ENCODE results near the gene FGL2.
"Not testable (repeated sequence)": the region's sequence is repeated elsewhere in the genome, so short reads cannot be mapped to it uniquely, and the experiment has no call there.

The FGL2 gene

GRCh38 chr7:77199013-77199966, at the start of gene FGL2:
FGL2 (minus strand) TSS chr7:77199819; CDS start chr7:77199793, 26 bp downstream.
- peak; percentile 6 to 10 (median 8) for DNase-seq (ENCODE audit: low read depth in 3 of 3)

GRCh38 chr7:77248154-77248553, 48.5 kb upstream of the FGL2 start:
- DNase-seq (ENCODE audit: low read depth in 3 of 3) = no peak

GRCh38 chr7:77247206-77247850, 47.7 kb upstream of the FGL2 start:
- DNase-seq (ENCODE audit: low read depth in 3 of 3) = peak; percentile 79 to 86 (median 85)

- DNase-seq (ENCODE audit: low read depth in 3 of 3) = no peak
Measured at GRCh38 chr7:77246026-77246640, 46.5 kb upstream of the FGL2 start.

GRCh38 chr7:77245015-77245755, 45.6 kb upstream of the FGL2 start:
- no peak for DNase-seq (ENCODE audit: low read depth in 3 of 3)

GRCh38 chr7:77244222-77244934, 44.8 kb upstream of the FGL2 start:
- no peak for DNase-seq (ENCODE audit: low read depth in 3 of 3)

GRCh38 chr7:77242554-77242953, 42.9 kb upstream of the FGL2 start:
- no peak for DNase-seq (ENCODE audit: low read depth in 3 of 3)

- no peak for DNase-seq (ENCODE audit: low read depth in 3 of 3)
Measured at GRCh38 chr7:77242068-77242467, 42.4 kb upstream of the FGL2 start.

GRCh38 chr7:77239471-77239870, 39.9 kb upstream of the FGL2 start:
- DNase-seq (ENCODE audit: low read depth in 3 of 3) = no peak

- DNase-seq (ENCODE audit: low read depth in 3 of 3) = no peak
Measured at GRCh38 chr7:77238703-77239136, 39.1 kb upstream of the FGL2 start.

GRCh38 chr7:77235276-77235675, 35.7 kb upstream of the FGL2 start:
- no peak for DNase-seq (ENCODE audit: low read depth in 3 of 3)

GRCh38 chr7:77232467-77232866, 32.8 kb upstream of the FGL2 start:
- DNase-seq (ENCODE audit: low read depth in 3 of 3) = no peak

GRCh38 chr7:77228795-77229194, 29.2 kb upstream of the FGL2 start:
- DNase-seq (ENCODE audit: low read depth in 3 of 3) = not testable (repeated sequence)

GRCh38 chr7:77226357-77226839, 26.8 kb upstream of the FGL2 start:
- DNase-seq (ENCODE audit: low read depth in 3 of 3) = no peak

GRCh38 chr7:77223261-77223660, 23.6 kb upstream of the FGL2 start:
- DNase-seq (ENCODE audit: low read depth in 3 of 3) = no peak

- DNase-seq (ENCODE audit: low read depth in 3 of 3) = no peak
Measured at GRCh38 chr7:77222819-77223218, 23.2 kb upstream of the FGL2 start.

GRCh38 chr7:77222065-77222464, 22.4 kb upstream of the FGL2 start:
- no peak for DNase-seq (ENCODE audit: low read depth in 3 of 3)

GRCh38 chr7:77219701-77220331, 20.2 kb upstream of the FGL2 start:
- not testable (repeated sequence) for DNase-seq (ENCODE audit: low read depth in 3 of 3)

- no peak for DNase-seq (ENCODE audit: low read depth in 3 of 3)
Measured at GRCh38 chr7:77217474-77218185, 18.0 kb upstream of the FGL2 start.
